M059J (cell line): Measurements from ENCODE around the gene C17orf67. TPM values are rescaled to one million over a fixed set of nuclear protein-coding genes. Genes with fewer than 3 reads are reported as not detected.

ENCODE experiments used
- DNase-seq: peaks from one replicate; pipeline ENCODE4 v3.0.0-alpha.2; 2012; ENCODE audit warnings: low read depth
- total RNA-seq: library from RNA; depleted of rRNA; stranded (reverse); fragments of >200 nt; shearing (Covaris generic); gene quantifications from 2 replicates; pipeline ENCODE4 v1.2.3, GENCODE V29; 2014; rRNA removed

C17orf67 gene
- 0.32 TPM in 1 of 2 replicates, not detected in the other for total RNA-seq

GRCh38 chr17:56833809-56834379 is at the start of gene C17orf67, which contains the start of gene DGKE:
Gene C17orf67, minus strand, starts transcription at chr17:56833920. Its CDS starts 18,110 bp downstream, at chr17:56815810.
Gene DGKE, plus strand, starts transcription at chr17:56834151. Its CDS starts 645 bp downstream, at chr17:56834796.
- peak; percentile 73 for DNase-seq

GRCh38 chr17:56881685-56882295 is 48.1 kb upstream of the C17orf67 start:
- DNase-seq = no peak

GRCh38 chr17:56880571-56880970 is 46.9 kb upstream of the C17orf67 start:
- no peak for DNase-seq

GRCh38 chr17:56880133-56880532 is 46.4 kb upstream of the C17orf67 start:
- DNase-seq = no peak

GRCh38 chr17:56879280-56879679 is 45.6 kb upstream of the C17orf67 start:
- DNase-seq = no peak

- DNase-seq = no peak
Measured at GRCh38 chr17:56876766-56877179, 43.1 kb upstream of the C17orf67 start.

GRCh38 chr17:56870081-56870651 is 36.4 kb upstream of the C17orf67 start:
- DNase-seq = no peak

GRCh38 chr17:56868716-56869115 is 35.0 kb upstream of the C17orf67 start:
- no peak for DNase-seq

GRCh38 chr17:56867948-56868376 is 34.2 kb upstream of the C17orf67 start:
- peak; percentile 49 for DNase-seq

- DNase-seq = no peak
Measured at GRCh38 chr17:56866496-56866895, 32.8 kb upstream of the C17orf67 start.

- no peak for DNase-seq
Measured at GRCh38 chr17:56866076-56866475, 32.4 kb upstream of the C17orf67 start.

- DNase-seq = no peak
Measured at GRCh38 chr17:56863974-56864373, 30.3 kb upstream of the C17orf67 start.

GRCh38 chr17:56861899-56862298 is 28.2 kb upstream of the C17orf67 start:
- no peak for DNase-seq

GRCh38 chr17:56851008-56851407 is 17.3 kb upstream of the C17orf67 start:
- no peak for DNase-seq

GRCh38 chr17:56850591-56850990 is 16.9 kb upstream of the C17orf67 start:
- DNase-seq = no peak

GRCh38 chr17:56849131-56849530 is 15.4 kb upstream of the C17orf67 start:
- no peak for DNase-seq

- no peak for DNase-seq
Measured at GRCh38 chr17:56847106-56847505, 13.4 kb upstream of the C17orf67 start.

- no peak for DNase-seq
Measured at GRCh38 chr17:56845934-56846333, 12.2 kb upstream of the C17orf67 start.

- no peak for DNase-seq
Measured at GRCh38 chr17:56842577-56842976, 8.9 kb upstream of the C17orf67 start.

- no peak for DNase-seq
Measured at GRCh38 chr17:56838687-56839086, 5.0 kb upstream of the C17orf67 start.

GRCh38 chr17:56835264-56835585 is 1.5 kb upstream of the C17orf67 start:
- peak; percentile 6 for DNase-seq

GRCh38 chr17:56834380-56835263 is 902 bp upstream of the C17orf67 start:
- no peak for DNase-seq
